ENCODE data around the gene PRKG1.
"Not testable (repeated sequence)": the region's sequence is repeated elsewhere in the genome, so short reads cannot be mapped to it uniquely, and the experiment has no call there.

Gene PRKG1

GRCh38 chr10:51159841-51160240, 85.6 kb downstream of the PRKG1 start:
- DNase-seq (ENCODE audit: extremely low spot score, insufficient read length, low read depth) (no peak), FAIRE-seq (no peak)

DNA sequence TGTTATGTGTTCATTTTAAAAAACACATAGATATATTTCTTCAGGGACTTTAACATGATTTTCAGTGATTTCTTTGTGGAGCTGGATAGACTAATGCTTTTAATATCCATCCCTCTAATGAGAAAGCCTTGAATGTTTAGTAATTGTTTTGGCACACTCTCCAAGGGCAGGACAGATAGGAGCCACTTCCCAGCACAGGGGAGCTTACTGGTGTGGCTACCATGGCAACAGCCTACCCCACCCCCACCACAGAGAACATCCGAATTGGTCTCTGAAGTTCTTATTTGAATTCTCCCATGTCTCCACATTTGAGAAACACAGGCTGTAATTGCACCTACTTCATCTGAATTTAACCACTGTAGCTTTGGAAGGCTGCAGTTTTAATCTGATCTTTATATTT, 87.7 kb downstream of the PRKG1 start:
- no peak for FAIRE-seq
- no peak for DNase-seq (ENCODE audit: extremely low spot score, insufficient read length, low read depth)

DNA sequence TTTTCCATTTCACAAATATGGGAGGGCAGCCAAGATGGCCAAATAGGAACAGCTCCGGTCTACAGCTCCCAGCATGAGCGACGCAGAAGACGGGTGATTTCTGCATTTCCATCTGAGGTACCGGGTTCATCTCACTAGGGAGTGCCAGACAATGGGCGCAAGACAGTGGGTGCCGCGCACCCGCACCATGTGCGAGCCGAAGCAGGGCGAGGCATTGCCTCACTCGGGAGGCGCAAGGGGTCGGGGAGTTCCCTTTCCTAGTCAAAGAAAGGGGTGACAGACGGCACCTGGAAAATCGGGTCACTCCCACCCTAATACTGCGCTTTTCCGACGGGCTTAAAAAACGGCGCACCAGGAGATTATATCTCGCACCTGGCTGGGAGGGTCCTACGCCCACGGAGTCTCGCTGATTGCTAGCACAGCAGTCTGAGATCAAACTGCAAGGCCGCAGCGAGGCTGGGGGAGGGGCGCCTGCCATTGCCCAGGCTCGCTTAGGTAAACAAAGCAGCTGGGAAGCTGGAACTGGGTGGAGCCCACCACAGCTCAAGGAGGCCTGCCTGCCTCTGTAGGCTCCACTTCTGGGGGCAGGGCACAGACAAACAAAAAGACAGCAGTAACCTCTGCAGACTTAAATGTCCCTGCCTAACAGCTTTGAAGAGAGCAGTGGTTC, 89.2 kb downstream of the PRKG1 start:
- not testable (repeated sequence) for DNase-seq (ENCODE audit: extremely low spot score, insufficient read length, low read depth); FAIRE-seq

GRCh38 chr10:51168086-51168815, 94.0 kb downstream of the PRKG1 start:
- FAIRE-seq (no peak), DNase-seq (ENCODE audit: extremely low spot score, insufficient read length, low read depth) (no peak)

DNA sequence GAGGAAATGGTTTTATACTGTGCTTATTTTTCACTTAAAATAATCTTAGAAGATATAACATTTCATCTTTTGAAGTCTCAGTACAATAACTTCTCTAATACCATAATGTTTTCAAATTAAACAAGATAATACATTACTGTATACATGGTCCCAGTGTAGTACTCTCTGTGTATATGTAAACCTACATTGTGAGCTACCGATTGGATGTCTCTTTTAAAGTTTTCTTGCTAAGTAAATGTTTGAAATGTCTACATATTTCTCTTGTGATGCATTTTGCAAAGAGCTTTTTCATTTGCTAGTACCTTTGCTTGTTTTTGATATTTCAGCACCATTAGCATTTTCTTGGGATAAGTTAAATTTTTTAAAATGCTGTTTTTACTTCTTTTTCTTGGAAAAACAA, 94.8 kb downstream of the PRKG1 start:
- no peak for FAIRE-seq
- no peak for DNase-seq (ENCODE audit: extremely low spot score, insufficient read length, low read depth)

DNA sequence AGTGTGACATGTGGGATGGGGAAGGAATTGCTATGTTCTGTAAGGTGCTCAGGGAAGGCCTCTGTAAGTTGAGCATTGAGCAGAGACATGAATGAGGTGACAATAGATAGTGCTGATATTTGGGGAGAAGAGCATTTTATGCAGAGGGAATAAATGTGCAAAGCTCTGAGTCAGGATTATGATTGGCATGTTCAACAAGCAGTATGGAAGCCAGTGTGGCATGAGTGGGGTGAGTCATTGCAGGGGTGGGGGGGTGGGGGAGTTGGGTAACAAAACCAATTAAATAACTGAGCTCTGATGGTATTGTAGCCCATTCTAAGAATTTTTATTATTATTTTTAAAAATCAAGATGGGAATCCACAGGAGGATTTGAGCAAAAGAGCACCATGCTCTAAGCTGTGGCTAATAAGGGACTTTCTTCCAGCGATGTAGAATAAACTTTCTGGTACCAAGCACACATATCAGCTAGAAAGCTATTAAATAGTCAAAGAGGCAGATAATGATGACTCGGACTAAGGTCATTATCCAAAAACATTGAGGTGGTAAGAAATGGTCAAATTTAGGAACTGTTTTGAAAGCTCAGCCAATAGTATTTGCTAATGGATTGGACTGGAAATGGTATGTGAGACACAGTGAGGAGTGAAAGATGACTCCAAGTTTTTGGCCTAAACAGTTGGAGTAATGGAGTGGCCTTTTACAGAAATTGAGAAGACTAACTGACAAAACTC, 96.4 kb downstream of the PRKG1 start:
- DNase-seq (ENCODE audit: extremely low spot score, insufficient read length, low read depth): no peak
- FAIRE-seq: no peak

GRCh38 chr10:51171946-51172345, 97.7 kb downstream of the PRKG1 start:
- no peak for FAIRE-seq
- no peak for DNase-seq (ENCODE audit: extremely low spot score, insufficient read length, low read depth)

DNA sequence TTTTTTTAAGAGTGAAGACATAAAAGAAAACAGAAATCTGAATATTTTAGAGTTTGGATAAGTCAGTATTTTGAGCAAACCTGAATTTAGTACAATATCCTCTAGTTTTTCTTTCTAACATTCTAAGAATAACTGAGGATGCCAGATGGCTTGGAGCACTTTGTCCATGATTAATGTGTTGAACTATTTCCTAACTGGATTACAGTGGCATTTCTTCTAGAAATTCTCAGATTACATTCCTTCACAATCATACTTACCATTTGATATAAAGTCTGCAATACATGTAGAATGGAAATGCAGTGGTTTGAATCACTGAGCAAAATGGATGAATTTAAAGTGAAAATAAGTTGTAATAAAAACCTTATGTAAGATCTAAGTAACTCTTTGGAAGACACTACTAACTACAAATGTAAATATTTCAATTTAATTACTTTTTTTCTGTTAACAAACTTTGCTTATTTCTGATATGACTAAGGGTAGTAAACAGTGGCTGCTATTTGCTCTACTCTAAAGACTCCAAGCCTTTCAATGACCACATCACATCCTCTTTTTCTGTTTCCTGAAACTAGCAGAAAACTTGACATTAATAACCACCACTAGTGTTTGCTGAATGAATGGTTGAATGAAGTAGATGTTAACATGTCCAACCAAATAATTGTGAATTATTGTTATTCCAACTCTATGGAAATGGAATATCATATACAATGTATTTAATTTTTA, 102.8 kb downstream of the PRKG1 start:
- FAIRE-seq (no peak), DNase-seq (ENCODE audit: extremely low spot score, insufficient read length, low read depth) (no peak)

DNA sequence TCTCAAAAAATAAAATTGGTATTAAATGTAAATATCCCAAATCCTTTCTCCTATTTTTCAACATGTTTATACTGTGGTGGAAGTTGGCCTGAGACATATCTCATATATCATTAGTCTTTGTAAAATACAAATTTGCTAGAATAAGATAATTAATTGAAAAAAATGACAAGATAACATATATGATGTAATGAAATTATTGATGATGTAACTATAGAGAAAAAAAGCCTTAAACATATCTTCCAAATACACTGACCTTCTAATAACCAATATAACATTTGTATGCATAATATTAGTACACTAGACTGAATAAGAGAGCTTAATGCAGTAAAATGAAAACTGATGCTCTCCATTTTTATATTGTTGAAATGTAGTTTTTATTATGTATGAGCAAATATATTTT, 104.3 kb downstream of the PRKG1 start:
- FAIRE-seq (no peak), DNase-seq (ENCODE audit: extremely low spot score, insufficient read length, low read depth) (no peak)

- FAIRE-seq (no peak), DNase-seq (ENCODE audit: extremely low spot score, insufficient read length, low read depth) (no peak)
Measured at GRCh38 chr10:51180141-51180540, 105.9 kb downstream of the PRKG1 start.

DNA sequence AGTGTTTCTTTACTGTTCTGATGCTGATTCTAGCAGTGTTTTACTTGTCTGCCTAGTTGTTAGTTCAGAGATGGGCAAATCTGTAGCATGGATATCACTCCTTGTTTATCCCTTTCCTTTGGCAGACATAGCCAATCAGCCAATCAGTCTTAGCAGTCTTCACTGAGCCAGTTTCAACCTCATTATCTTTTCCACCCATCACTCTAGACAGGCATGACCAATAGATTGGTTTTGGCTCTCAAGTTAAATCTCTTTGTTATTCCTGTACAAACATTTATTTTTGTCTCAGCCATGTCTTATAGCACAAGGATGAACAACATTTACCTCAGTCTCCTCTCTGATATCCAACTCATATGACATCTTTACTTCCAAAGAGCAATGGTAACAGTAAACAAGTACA, 109.5 kb downstream of the PRKG1 start:
- DNase-seq (ENCODE audit: extremely low spot score, insufficient read length, low read depth) (no peak), FAIRE-seq (no peak)

DNA sequence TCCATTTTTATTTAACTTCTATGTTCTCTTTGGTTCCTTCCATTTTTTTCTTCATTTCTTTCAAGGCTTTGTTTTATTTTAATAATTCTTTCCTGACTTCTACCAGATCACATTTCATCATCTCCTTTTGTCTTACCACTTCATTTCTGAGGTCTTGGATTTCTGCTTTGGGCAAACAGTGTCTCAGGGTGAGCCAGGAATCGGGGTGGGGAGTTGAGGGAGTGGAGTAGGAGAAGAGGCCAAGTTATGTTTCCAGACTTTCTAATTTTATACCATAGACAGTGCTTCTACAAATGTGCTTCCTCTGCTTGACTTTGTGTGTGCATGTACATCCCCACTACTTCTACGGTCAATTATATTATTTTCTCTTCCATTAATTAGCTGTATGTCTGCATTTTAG, 112.1 kb downstream of the PRKG1 start:
- DNase-seq (ENCODE audit: extremely low spot score, insufficient read length, low read depth) (no peak), FAIRE-seq (no peak)

GRCh38 chr10:51188008-51188407, 113.7 kb downstream of the PRKG1 start:
- no peak for DNase-seq (ENCODE audit: extremely low spot score, insufficient read length, low read depth)
- FAIRE-seq: no peak

DNA sequence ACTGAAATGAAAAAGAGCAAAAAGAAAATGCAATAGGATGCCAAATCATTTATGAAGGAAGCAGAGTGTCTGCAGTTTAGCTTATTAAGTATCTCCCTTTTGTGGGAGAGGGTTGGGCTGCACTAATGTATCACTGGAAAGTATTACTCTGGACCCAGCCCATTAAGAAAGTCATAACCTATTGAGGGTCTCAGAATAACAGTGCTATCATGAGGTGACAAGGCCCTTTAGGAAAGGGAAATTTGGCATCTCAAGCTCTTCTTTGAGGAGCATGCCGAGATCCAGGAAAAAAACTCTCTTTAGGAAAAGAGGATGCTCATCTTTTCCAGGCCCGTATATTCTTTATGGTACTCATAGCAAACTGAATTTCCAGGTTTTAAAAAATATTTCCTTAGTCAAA, 114.6 kb downstream of the PRKG1 start:
- FAIRE-seq (no peak), DNase-seq (ENCODE audit: extremely low spot score, insufficient read length, low read depth) (no peak)

DNA sequence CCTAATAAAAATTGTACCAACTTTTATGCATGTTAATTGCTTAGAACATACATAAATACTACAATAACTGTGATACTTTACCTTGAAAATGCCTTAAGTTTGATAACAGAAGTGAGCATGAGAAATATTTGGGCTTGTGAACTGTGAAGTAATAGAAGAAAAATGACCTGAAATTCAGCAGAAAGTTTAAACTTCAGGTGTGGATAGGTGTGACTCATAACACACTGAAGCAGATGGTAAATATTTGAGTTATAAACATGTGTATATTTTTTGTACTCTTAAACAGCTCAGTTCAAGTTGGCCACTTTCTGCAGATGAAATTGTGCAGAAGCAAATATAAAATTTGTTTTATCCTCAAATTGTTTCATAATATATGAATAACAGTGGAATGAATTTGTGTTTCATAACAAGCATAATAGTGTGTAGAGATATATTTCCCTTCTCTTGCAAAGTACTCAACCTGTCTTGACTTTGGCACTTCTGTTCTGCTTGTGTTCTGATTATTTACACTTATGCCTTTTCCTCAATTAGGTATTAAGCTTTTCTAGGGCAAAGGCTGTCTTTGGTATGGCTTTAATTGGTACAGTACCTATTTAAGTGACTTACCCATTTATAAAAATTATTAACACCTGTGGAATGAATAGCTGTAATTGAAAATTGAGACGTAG, 122.4 kb downstream of the PRKG1 start:
- DNase-seq (ENCODE audit: extremely low spot score, insufficient read length, low read depth): no peak
- no peak for FAIRE-seq

- FAIRE-seq: no peak
Measured at GRCh38 chr10:51198170-51198569, 123.9 kb downstream of the PRKG1 start.

DNA sequence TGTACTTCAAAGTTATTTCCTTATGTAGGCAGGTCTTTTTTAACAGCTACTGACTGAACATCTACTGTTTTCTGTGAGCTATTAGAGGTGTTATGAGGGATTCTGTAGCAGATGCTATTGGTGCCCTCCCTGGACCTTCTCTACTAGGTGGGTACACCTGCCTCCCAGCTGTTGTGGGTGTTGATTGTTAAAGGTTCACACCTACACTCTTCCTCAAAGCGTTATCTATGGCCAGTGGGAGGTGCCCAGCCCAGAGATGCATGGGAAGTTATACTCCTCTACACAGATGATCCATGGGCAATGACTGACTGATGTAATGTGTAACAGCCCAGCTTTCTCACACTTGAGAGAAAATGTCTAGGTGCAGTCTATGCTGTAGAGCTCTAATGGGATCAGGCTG, 127.7 kb downstream of the PRKG1 start:
- no peak for DNase-seq (ENCODE audit: extremely low spot score, insufficient read length, low read depth)
- FAIRE-seq: no peak

More at GRCh38 chr10:51198170-51198569, 123.9 kb downstream of the PRKG1 start:
- no peak for DNase-seq (ENCODE audit: extremely low spot score, insufficient read length, low read depth)

- DNase-seq (ENCODE audit: extremely low spot score, insufficient read length, low read depth): no peak
- no peak for FAIRE-seq
Measured at GRCh38 chr10:51203359-51203758, 129.1 kb downstream of the PRKG1 start.

GRCh38 chr10:51204066-51204465, 129.8 kb downstream of the PRKG1 start:
- FAIRE-seq (no peak), DNase-seq (ENCODE audit: extremely low spot score, insufficient read length, low read depth) (no peak)

DNA sequence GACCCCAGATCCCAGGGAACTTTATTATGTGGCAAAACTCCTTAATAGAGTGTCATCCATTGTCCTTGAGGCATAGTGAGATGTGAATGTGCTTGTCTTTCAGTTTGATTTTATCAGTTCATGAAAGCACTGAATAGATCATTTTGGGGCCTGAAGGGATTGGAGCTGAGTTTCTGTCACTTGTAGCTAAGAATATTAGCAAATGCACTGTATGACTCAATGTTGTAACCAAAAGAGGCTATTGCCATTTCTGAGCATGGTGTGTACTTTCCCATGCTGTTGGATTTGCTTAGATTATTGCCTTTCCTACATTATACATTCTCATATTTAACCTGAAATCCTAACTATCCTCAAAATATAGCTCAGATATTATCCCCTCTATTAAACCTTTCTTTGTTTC, 130.4 kb downstream of the PRKG1 start:
- DNase-seq (ENCODE audit: extremely low spot score, insufficient read length, low read depth) (no peak), FAIRE-seq (no peak)

Measured in GM18507 (cell line).